Measurements from ENCODE around the gene MESP2.

Gene MESP2

GRCh38 chr15:89790661-89791060, 14.5 kb downstream of the MESP2 start:
- peaks cover 10% of the 10 kb centered on the region for H3K9me3 ChIP-seq (ENCODE audit: control insufficient read depth, insufficient read depth, low read depth, low read length)
- no peak overlapping the region for H3K4me3 ChIP-seq (ENCODE audit: low read depth, low read length)
- H3K36me3 ChIP-seq (ENCODE audit: control insufficient read depth, insufficient read depth, low read length) = peaks cover 6% of the 10 kb centered on the region; the same call in 1 of the 2 replicates
- no peaks in the 10 kb centered on the region for H3K4me1 ChIP-seq (ENCODE audit: control insufficient read depth, insufficient read depth, low read length)
- H3K27ac ChIP-seq (ENCODE audit: low read depth, low read length) = no peak overlapping the region
- no peak overlapping the region for H3K9ac ChIP-seq (ENCODE audit: low read length)
- H3K27me3 ChIP-seq (ENCODE audit: control insufficient read depth, insufficient read depth, low read length) = no peaks in the 10 kb centered on the region; the same call in 1 of the 2 replicates

GRCh38 chr15:89792106-89792805, 16.1 kb downstream of the MESP2 start:
- Histone ChIP-seq H3K9me3 (ENCODE audit: control insufficient read depth, insufficient read depth, low read depth, low read length) (peaks cover 10% of the 10 kb centered on the region), H3K9ac (ENCODE audit: low read length) (no peak overlapping the region), H3K4me1 (ENCODE audit: control insufficient read depth, insufficient read depth, low read length) (no peaks in the 10 kb centered on the region), H3K4me3 (ENCODE audit: low read depth, low read length) (no peak overlapping the region), H3K27ac (ENCODE audit: low read depth, low read length) (no peak overlapping the region), H3K36me3 (ENCODE audit: control insufficient read depth, insufficient read depth, low read length) (peaks cover 6% of the 10 kb centered on the region; the same call in 1 of the 2 replicates), H3K27me3 (ENCODE audit: control insufficient read depth, insufficient read depth, low read length) (no peaks in the 10 kb centered on the region; the same call in 1 of the 2 replicates)

- H3K4me3 ChIP-seq (ENCODE audit: low read depth, low read length) = no peak overlapping the region
- H3K27me3 ChIP-seq (ENCODE audit: control insufficient read depth, insufficient read depth, low read length) = no peaks in the 10 kb centered on the region; the same call in 1 of the 2 replicates
- no peaks in the 10 kb centered on the region for H3K4me1 ChIP-seq (ENCODE audit: control insufficient read depth, insufficient read depth, low read length)
- peaks cover 3% of the 10 kb centered on the region; the same call in 1 of the 2 replicates for H3K36me3 ChIP-seq (ENCODE audit: control insufficient read depth, insufficient read depth, low read length)
- H3K9ac ChIP-seq (ENCODE audit: low read length) = no peak overlapping the region
- no peaks in the 10 kb centered on the region for H3K9me3 ChIP-seq (ENCODE audit: control insufficient read depth, insufficient read depth, low read depth, low read length)
- H3K27ac ChIP-seq (ENCODE audit: low read depth, low read length) = no peak overlapping the region
Observed at GRCh38 chr15:89794627-89795241, 18.6 kb downstream of the MESP2 start.

DNA sequence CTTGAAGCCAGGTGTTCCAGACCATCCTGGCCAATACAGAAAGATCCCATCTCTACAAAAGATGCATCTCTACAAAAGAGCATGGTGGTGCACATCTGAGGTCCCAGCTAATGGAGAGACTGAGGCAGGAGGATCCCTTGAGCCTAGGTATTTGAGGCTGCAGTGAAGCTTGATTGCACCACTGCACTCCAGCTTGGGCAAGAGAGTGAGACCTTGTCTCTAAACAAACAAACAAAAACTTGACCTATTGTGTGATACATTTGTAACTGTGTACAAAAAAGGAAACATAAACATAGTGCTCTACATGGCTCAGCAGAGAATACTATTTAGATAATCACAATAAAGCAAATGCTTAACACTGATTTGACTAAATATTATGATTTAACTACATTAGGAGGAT, 19.9 kb downstream of the MESP2 start:
- H3K4me1 ChIP-seq (ENCODE audit: control insufficient read depth, insufficient read depth, low read length) = no peaks in the 10 kb centered on the region
- H3K9me3 ChIP-seq (ENCODE audit: control insufficient read depth, insufficient read depth, low read depth, low read length) = no peaks in the 10 kb centered on the region
- no peak overlapping the region for H3K4me3 ChIP-seq (ENCODE audit: low read depth, low read length)
- peaks cover 3% of the 10 kb centered on the region; the same call in 1 of the 2 replicates for H3K36me3 ChIP-seq (ENCODE audit: control insufficient read depth, insufficient read depth, low read length)
- no peak overlapping the region for H3K9ac ChIP-seq (ENCODE audit: low read length)
- H3K27ac ChIP-seq (ENCODE audit: low read depth, low read length) = no peak overlapping the region
- H3K27me3 ChIP-seq (ENCODE audit: control insufficient read depth, insufficient read depth, low read length) = no peaks in the 10 kb centered on the region

- no peak overlapping the region for H3K9ac ChIP-seq (ENCODE audit: low read length)
- no peaks in the 10 kb centered on the region for H3K9me3 ChIP-seq (ENCODE audit: control insufficient read depth, insufficient read depth, low read depth, low read length)
- H3K27ac ChIP-seq (ENCODE audit: low read depth, low read length) = no peak overlapping the region
- no peak overlapping the region for H3K4me3 ChIP-seq (ENCODE audit: low read depth, low read length)
- no peaks in the 10 kb centered on the region for H3K4me1 ChIP-seq (ENCODE audit: control insufficient read depth, insufficient read depth, low read length)
- peaks cover 3% of the 10 kb centered on the region; the same call in 1 of the 2 replicates for H3K36me3 ChIP-seq (ENCODE audit: control insufficient read depth, insufficient read depth, low read length)
- no peaks in the 10 kb centered on the region for H3K27me3 ChIP-seq (ENCODE audit: control insufficient read depth, insufficient read depth, low read length)
Observed at GRCh38 chr15:89797678-89798201, 21.6 kb downstream of the MESP2 start.

DNA sequence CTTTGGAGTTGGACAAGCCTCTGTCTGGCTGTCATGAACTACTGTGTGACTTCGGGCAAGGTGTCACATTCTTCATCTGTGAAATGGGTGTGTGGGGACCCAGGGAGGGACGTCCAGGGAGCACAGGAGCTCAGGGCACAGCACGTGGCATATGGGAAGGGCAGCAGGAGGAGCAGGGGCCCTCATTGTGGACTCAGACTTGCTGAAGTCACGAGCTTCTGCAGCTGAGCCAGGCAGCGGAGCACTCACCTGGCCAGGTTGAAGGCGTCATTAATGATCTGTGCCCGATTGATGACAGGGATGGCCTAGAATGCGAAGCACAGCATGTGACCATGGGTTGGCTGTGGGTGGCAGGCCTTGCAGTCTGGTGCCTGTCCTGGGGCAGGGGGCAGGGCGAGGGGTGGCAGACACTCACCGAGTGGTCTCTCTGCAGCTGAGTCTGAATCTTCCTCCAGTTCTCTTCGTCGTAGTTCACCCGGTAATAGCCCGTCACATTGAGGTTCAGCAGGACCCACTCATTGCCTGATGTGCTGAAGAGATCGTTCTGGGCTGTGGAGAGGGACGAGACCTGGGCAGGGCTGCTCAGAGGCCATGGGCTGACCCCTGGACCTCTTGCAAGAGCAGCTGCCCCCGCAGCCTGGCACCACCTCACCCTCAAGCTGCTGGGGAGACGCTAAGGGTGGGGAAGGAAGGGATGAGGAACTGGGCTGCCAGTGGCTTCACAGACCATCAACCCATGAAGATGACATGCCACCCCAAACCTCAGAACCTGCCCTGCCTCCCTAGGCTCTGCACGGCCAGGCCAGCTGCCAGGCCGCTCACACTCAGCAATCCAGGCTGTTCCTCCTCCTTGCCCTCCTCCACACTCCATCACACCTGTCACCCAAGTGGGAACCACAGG, 23.1 kb downstream of the MESP2 start:
- peaks cover 3% of the 10 kb centered on the region; the same call in 1 of the 2 replicates for H3K36me3 ChIP-seq (ENCODE audit: control insufficient read depth, insufficient read depth, low read length)

GRCh38 chr15:89799918-89800498, 23.9 kb downstream of the MESP2 start:
- Histone ChIP-seq H3K9ac (ENCODE audit: low read length) (no peak overlapping the region), H3K27ac (ENCODE audit: low read depth, low read length) (no peak overlapping the region), H3K36me3 (ENCODE audit: control insufficient read depth, insufficient read depth, low read length) (peaks cover 3% of the 10 kb centered on the region; the same call in 1 of the 2 replicates)

More for the DNA sequence above, 23.1 kb downstream of the MESP2 start:
- H3K9ac ChIP-seq (ENCODE audit: low read length) = no peak overlapping the region
- no peaks in the 10 kb centered on the region for H3K4me1 ChIP-seq (ENCODE audit: control insufficient read depth, insufficient read depth, low read length)
- H3K4me3 ChIP-seq (ENCODE audit: low read depth, low read length) = no peak overlapping the region
- no peaks in the 10 kb centered on the region for H3K9me3 ChIP-seq (ENCODE audit: control insufficient read depth, insufficient read depth, low read depth, low read length)
- H3K27me3 ChIP-seq (ENCODE audit: control insufficient read depth, insufficient read depth, low read length) = no peaks in the 10 kb centered on the region
- no peak overlapping the region for H3K27ac ChIP-seq (ENCODE audit: low read depth, low read length)

DNA sequence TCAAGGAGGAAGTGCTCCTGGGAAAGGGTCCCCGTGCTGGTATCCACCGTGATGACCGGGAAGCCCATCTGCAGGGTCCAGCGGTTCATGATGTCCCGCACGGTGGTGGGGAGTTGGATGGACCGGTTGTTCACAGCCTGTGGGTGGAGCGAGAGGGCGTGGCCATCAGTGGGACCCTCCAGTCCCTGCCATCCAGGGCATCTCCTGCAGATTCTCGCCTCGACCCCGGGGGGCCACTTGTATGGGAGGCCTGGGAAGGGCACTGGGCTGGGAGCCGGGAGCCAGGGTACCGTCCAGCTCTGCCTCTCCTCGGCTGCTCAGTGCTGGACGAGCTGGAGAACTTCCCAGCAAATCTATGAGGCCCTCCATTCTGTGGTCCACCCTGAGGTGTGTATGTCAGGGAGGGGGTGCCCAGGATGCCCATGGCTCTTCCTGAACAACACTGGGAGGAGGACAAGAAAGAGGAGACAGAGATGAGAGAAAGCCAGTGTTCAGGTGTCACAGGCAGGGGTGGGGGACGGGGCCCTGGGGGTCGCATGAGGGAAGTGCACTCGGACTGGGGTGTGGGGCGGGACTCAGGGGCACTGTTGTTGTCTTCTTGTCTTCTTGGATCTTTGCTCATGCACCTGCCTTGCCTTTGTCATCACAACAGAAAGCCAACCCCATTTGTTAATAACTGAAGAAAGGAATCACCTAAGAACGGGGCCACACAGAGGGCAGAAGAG, 25.5 kb downstream of the MESP2 start:
- Histone ChIP-seq H3K9me3 (ENCODE audit: control insufficient read depth, insufficient read depth, low read depth, low read length) (no peaks in the 10 kb centered on the region), H3K9ac (ENCODE audit: low read length) (no peak overlapping the region), H3K27ac (ENCODE audit: low read depth, low read length) (no peak overlapping the region), H3K4me3 (ENCODE audit: low read depth, low read length) (no peak overlapping the region), H3K4me1 (ENCODE audit: control insufficient read depth, insufficient read depth, low read length) (peaks cover 4% of the 10 kb centered on the region; the same call in 1 of the 2 replicates), H3K27me3 (ENCODE audit: control insufficient read depth, insufficient read depth, low read length) (no peaks in the 10 kb centered on the region), H3K36me3 (ENCODE audit: control insufficient read depth, insufficient read depth, low read length) (peaks cover 3% of the 10 kb centered on the region; the same call in 1 of the 2 replicates)

More at GRCh38 chr15:89799918-89800498, 23.9 kb downstream of the MESP2 start:
- Histone ChIP-seq H3K4me1 (ENCODE audit: control insufficient read depth, insufficient read depth, low read length) (no peaks in the 10 kb centered on the region), H3K27me3 (ENCODE audit: control insufficient read depth, insufficient read depth, low read length) (no peaks in the 10 kb centered on the region), H3K4me3 (ENCODE audit: low read depth, low read length) (no peak overlapping the region), H3K9me3 (ENCODE audit: control insufficient read depth, insufficient read depth, low read depth, low read length) (no peaks in the 10 kb centered on the region)

- peaks cover 3% of the 10 kb centered on the region; the same call in 1 of the 2 replicates for H3K36me3 ChIP-seq (ENCODE audit: control insufficient read depth, insufficient read depth, low read length)
Observed at GRCh38 chr15:89802231-89802928, 26.2 kb downstream of the MESP2 start.

More at GRCh38 chr15:89802231-89802928, 26.2 kb downstream of the MESP2 start:
- H3K4me1 ChIP-seq (ENCODE audit: control insufficient read depth, insufficient read depth, low read length) = peaks cover 7% of the 10 kb centered on the region; the same call in 1 of the 2 replicates
- H3K9me3 ChIP-seq (ENCODE audit: control insufficient read depth, insufficient read depth, low read depth, low read length) = no peaks in the 10 kb centered on the region
- H3K27me3 ChIP-seq (ENCODE audit: control insufficient read depth, insufficient read depth, low read length) = no peaks in the 10 kb centered on the region
- H3K4me3 ChIP-seq (ENCODE audit: low read depth, low read length) = no peak overlapping the region
- no peak overlapping the region for H3K27ac ChIP-seq (ENCODE audit: low read depth, low read length)
- H3K9ac ChIP-seq (ENCODE audit: low read length) = no peak overlapping the region
